Neural cell (in vitro differentiated cells): ENCODE data around the gene ALOX5. TPM values are rescaled to one million over a fixed set of nuclear protein-coding genes. Genes with fewer than 3 reads are reported as not detected.

Source experiments
- H2AFZ ChIP-seq: fragments of 200-600, 300-800 bp; sonication (generic), shearing (Covaris generic); 2 replicates; pipeline ENCODE4 v1.6.0; 2014; ENCODE audit warnings: low read depth, mild to moderate bottlenecking, antibody characterized with exemption, low read length, moderate library complexity
- H3F3A ChIP-seq: fragments of 200-600 bp; shearing (Covaris generic); 2 replicates; pipeline ENCODE4 v1.6.1; 2016; ENCODE audit warnings: mild to moderate bottlenecking, moderate library complexity, mixed read lengths, antibody characterized with exemption, low read length; ENCODE audit not compliant: insufficient read depth, poor library complexity, severe bottlenecking
- H3K27ac ChIP-seq: fragments of 200-600, 300-800 bp; sonication (generic), shearing (Covaris generic); 2 replicates; pipeline ENCODE4 v1.5.1; 2014; ENCODE audit warnings: mild to moderate bottlenecking, low read length, moderate library complexity
- H3K27me3 ChIP-seq: fragments of 300-800, 200-600 bp; sonication (generic), shearing (Covaris generic); 2 replicates; pipeline ENCODE4 v1.6.0; 2014; ENCODE audit warnings: mild to moderate bottlenecking, low read depth, low read length, moderate library complexity; ENCODE audit not compliant: insufficient read depth
- H3K36me3 ChIP-seq: fragments of 300-800, 200-600 bp; sonication (generic), shearing (Covaris generic); 2 replicates; pipeline ENCODE4 v1.5.1; 2014; ENCODE audit warnings: mild to moderate bottlenecking, antibody characterized with exemption, low read length, moderate library complexity; ENCODE audit not compliant: insufficient read depth
- H3K4me2 ChIP-seq: fragments of 300-800, 200-600 bp; sonication (generic), shearing (Covaris generic); 2 replicates; pipeline ENCODE4 v1.6.0; 2014; ENCODE audit warnings: mild to moderate bottlenecking, low read length
- H3K4me3 ChIP-seq: fragments of 300-800, 200-600 bp; sonication (generic), shearing (Covaris generic); 2 replicates; pipeline ENCODE4 v1.5.1; 2014; ENCODE audit warnings: mild to moderate bottlenecking, low read length, moderate library complexity
- H3K79me2 ChIP-seq: fragments of 200-600 bp; shearing (Covaris generic); replicated peaks from 2 replicates; pipeline ENCODE4 v1.6.0; 2014; ENCODE audit warnings: mild to moderate bottlenecking, low read length, moderate library complexity; ENCODE audit not compliant: insufficient read depth
- H3K9ac ChIP-seq: fragments of 300-800, 200-600 bp; sonication (generic), shearing (Covaris generic); 2 replicates; pipeline ENCODE4 v1.6.1; 2016; ENCODE audit warnings: mild to moderate bottlenecking, low read length, mixed read lengths
- H3K9me2 ChIP-seq: fragments of 200-600 bp; shearing (Covaris generic); 2 replicates; pipeline ENCODE4 v1.6.1; 2016; ENCODE audit warnings: mild to moderate bottlenecking, low read length, mixed read lengths; ENCODE audit not compliant: insufficient read depth
- H3K9me3 ChIP-seq: fragments of 200-600, 300-800 bp; sonication (generic), shearing (Covaris generic); 2 replicates; pipeline ENCODE4 v1.6.1; 2016; ENCODE audit warnings: mild to moderate bottlenecking, mixed run types, low read length, moderate library complexity, mixed read lengths
- H4K20me1 ChIP-seq: fragments of 200-600 bp; shearing (Covaris generic); 2 replicates; pipeline ENCODE4 v1.6.1; 2016; ENCODE audit warnings: mild to moderate bottlenecking, mixed run types; ENCODE audit not compliant: insufficient read depth
- EP300 ChIP-seq: fragments of 450-650 bp; conservative IDR thresholded peaks from 2 replicates; pipeline ENCODE4 v1.6.1; 2014; ENCODE audit warnings: antibody characterized with exemption, mild to moderate bottlenecking, moderate library complexity; ENCODE audit not compliant: poor library complexity, severe bottlenecking
- EZH2 ChIP-seq: fragments of 200-600, 300-800 bp; shearing (Covaris generic), sonication (generic); IDR thresholded peaks from 2 replicates; pipeline ENCODE4 v1.6.1; 2014; ENCODE audit warnings: antibody characterized with exemption, low read length, borderline replicate concordance, mild to moderate bottlenecking; ENCODE audit not compliant: insufficient read depth, poor library complexity, severe bottlenecking
- MXI1 ChIP-seq: fragments of 450-650 bp; conservative IDR thresholded peaks from 2 replicates; pipeline ENCODE4 v1.6.1; 2014; ENCODE audit warnings: antibody characterized with exemption, mild to moderate bottlenecking; ENCODE audit not compliant: poor library complexity, severe bottlenecking
- POLR2AphosphoS5 ChIP-seq: IDR thresholded peaks from 2 replicates; pipeline ENCODE4 v1.6.1; 2012
- RAD21 ChIP-seq: fragments of 450-650 bp; conservative IDR thresholded peaks from 2 replicates; pipeline ENCODE4 v1.6.1; 2014; ENCODE audit warnings: antibody characterized with exemption, mild to moderate bottlenecking, moderate library complexity
- SMC3 ChIP-seq: fragments of 450-650 bp; conservative IDR thresholded peaks from 2 replicates; pipeline ENCODE4 v1.6.1; 2014; ENCODE audit warnings: antibody characterized with exemption, mild to moderate bottlenecking, moderate library complexity; ENCODE audit not compliant: poor library complexity
- TAF1 ChIP-seq: IDR thresholded peaks from 2 replicates; pipeline ENCODE4 v1.6.1; 2012; ENCODE audit warnings: low read depth
- polyA plus RNA-seq: library from polyadenylated mRNA; depleted of rRNA; stranded (reverse); fragments of >200 nt; gene quantifications from 2 replicates; pipeline ENCODE4 v1.2.3, GENCODE V29; 2014
- TF ChIP-seq, protein P1 (sequence below): fragments of 450-650 bp; IDR thresholded peaks from 2 replicates; pipeline ENCODE4 v1.5.1; 2014; ENCODE audit warnings: antibody characterized with exemption, mild to moderate bottlenecking, moderate library complexity; ENCODE audit not compliant: poor library complexity, severe bottlenecking
- TF ChIP-seq, protein P2 (sequence below): IDR thresholded peaks from 2 replicates; pipeline ENCODE4 v1.6.1; 2012; ENCODE audit warnings: borderline replicate concordance

ALOX5 gene
- polyA plus RNA-seq, 1 donor from 2014 or later, result not detected

DNA sequence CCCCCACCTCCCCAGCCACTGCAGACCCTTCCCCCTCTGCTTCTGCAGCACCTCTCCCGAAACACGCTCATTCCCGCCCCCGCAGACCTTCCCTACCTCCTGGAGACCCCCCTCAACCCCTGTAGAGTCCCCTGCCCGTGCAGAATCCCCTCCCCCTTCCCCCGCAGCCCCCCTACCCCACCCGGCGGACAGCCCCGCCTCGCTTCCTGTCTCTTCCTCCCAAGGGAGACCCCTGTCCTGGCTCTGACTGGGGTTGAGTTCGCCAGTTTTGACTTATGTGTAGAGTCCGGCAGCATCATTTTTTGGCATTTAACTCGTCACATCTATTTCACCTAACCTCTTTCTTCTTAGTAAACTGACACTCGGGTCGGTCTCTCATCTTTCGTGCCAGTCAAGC, 54.0 kb downstream of the ALOX5 start:
- H3K27me3 ChIP-seq, result no peaks in the 10 kb centered on the region
- H3K4me3 ChIP-seq, result no peak overlapping the region
- no peak overlapping the region for H3K4me2 ChIP-seq
- no peaks in the 10 kb centered on the region for H4K20me1 ChIP-seq
- H3K36me3 ChIP-seq, result no peaks in the 10 kb centered on the region
- no peaks in the 10 kb centered on the region for H3K9me2 ChIP-seq
- no peaks in the 10 kb centered on the region for H3F3A ChIP-seq
- no peak overlapping the region for H2AFZ ChIP-seq
- no peak overlapping the region for H3K27ac ChIP-seq
- H3K9me3 ChIP-seq, result no peaks in the 10 kb centered on the region
- TF ChIP-seq POLR2AphosphoS5, result no peak
- no peak for TF ChIP-seq SMC3
- TF ChIP-seq EZH2, result no peak
- TF ChIP-seq, protein P1, sequence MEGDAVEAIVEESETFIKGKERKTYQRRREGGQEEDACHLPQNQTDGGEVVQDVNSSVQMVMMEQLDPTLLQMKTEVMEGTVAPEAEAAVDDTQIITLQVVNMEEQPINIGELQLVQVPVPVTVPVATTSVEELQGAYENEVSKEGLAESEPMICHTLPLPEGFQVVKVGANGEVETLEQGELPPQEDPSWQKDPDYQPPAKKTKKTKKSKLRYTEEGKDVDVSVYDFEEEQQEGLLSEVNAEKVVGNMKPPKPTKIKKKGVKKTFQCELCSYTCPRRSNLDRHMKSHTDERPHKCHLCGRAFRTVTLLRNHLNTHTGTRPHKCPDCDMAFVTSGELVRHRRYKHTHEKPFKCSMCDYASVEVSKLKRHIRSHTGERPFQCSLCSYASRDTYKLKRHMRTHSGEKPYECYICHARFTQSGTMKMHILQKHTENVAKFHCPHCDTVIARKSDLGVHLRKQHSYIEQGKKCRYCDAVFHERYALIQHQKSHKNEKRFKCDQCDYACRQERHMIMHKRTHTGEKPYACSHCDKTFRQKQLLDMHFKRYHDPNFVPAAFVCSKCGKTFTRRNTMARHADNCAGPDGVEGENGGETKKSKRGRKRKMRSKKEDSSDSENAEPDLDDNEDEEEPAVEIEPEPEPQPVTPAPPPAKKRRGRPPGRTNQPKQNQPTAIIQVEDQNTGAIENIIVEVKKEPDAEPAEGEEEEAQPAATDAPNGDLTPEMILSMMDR, result no peak
- TF ChIP-seq, protein P2, sequence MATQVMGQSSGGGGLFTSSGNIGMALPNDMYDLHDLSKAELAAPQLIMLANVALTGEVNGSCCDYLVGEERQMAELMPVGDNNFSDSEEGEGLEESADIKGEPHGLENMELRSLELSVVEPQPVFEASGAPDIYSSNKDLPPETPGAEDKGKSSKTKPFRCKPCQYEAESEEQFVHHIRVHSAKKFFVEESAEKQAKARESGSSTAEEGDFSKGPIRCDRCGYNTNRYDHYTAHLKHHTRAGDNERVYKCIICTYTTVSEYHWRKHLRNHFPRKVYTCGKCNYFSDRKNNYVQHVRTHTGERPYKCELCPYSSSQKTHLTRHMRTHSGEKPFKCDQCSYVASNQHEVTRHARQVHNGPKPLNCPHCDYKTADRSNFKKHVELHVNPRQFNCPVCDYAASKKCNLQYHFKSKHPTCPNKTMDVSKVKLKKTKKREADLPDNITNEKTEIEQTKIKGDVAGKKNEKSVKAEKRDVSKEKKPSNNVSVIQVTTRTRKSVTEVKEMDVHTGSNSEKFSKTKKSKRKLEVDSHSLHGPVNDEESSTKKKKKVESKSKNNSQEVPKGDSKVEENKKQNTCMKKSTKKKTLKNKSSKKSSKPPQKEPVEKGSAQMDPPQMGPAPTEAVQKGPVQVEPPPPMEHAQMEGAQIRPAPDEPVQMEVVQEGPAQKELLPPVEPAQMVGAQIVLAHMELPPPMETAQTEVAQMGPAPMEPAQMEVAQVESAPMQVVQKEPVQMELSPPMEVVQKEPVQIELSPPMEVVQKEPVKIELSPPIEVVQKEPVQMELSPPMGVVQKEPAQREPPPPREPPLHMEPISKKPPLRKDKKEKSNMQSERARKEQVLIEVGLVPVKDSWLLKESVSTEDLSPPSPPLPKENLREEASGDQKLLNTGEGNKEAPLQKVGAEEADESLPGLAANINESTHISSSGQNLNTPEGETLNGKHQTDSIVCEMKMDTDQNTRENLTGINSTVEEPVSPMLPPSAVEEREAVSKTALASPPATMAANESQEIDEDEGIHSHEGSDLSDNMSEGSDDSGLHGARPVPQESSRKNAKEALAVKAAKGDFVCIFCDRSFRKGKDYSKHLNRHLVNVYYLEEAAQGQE, result no peak
- no peak for TF ChIP-seq TAF1
- TF ChIP-seq EP300, result no peak
- no peak for TF ChIP-seq RAD21
- TF ChIP-seq MXI1, result no peak
- no peaks in the 10 kb centered on the region for H3K79me2 ChIP-seq
- H3K9ac ChIP-seq, result no peak overlapping the region

DNA sequence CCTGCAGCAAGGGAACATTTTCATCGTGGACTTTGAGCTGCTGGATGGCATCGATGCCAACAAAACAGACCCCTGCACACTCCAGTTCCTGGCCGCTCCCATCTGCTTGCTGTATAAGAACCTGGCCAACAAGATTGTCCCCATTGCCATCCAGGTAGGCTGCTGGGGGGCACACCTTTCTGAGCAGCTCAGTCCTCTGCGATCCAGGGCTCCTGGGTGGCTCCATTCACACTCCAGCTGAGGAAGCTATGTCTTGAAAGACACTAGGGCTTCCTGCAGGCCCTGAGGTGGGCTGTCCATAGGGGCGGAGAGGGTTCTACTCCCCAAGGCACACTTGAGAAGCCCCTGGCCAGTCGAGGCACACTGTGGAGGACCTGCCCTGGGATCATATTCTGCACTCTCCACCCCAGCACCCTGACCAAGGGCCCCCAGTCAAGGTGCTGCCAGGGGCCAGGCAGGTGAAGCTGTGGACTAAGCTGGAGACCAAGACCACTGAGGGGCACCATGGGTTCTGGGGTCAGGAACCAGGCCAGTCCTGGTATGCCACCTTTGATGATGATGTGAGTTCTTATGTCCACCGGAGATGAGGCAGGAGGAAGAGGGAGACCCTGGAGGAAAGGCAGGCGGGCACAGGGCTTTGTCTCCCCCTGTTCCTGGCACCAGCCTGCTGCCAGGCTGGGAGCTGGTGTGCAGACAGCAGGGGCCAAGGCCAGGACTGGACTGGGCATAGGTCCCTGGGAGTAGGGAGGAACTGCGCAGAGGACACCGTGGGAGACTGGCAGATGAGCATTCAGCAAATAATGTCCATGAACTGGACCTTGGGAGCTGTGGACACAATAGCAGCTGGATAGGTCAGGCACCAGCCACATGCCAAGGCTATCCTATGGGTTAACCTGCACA, 54.8 kb downstream of the ALOX5 start:
- H4K20me1 ChIP-seq, result no peaks in the 10 kb centered on the region
- H3K9me3 ChIP-seq, result no peaks in the 10 kb centered on the region
- no peak overlapping the region for H3K9ac ChIP-seq
- TF ChIP-seq EZH2, result no peak
- no peak for TF ChIP-seq EP300
- TF ChIP-seq, protein P2, result no peak
- no peak for TF ChIP-seq MXI1
- no peak for TF ChIP-seq POLR2AphosphoS5
- no peak for TF ChIP-seq TAF1
- TF ChIP-seq SMC3, result no peak
- TF ChIP-seq RAD21, result no peak
- TF ChIP-seq, protein P1, result no peak
- H3K27ac ChIP-seq, result no peak overlapping the region
- H3K4me2 ChIP-seq, result no peak overlapping the region
- H2AFZ ChIP-seq, result no peak overlapping the region
- no peaks in the 10 kb centered on the region for H3F3A ChIP-seq
- no peaks in the 10 kb centered on the region for H3K27me3 ChIP-seq
- H3K9me2 ChIP-seq, result no peaks in the 10 kb centered on the region
- H3K79me2 ChIP-seq, result no peaks in the 10 kb centered on the region
- no peaks in the 10 kb centered on the region for H3K36me3 ChIP-seq
- H3K4me3 ChIP-seq, result no peak overlapping the region
